ENCODE measurements around the gene FAM227B. TPM values are rescaled to one million over a fixed set of nuclear protein-coding genes. Genes with fewer than 3 reads are reported as not detected.

Gene FAM227B
- total RNA-seq, 1 donor: 5.6 TPM

- TF ChIP-seq CTCF (IDR thresholded peaks at IDR 0.05; ENCODE audit: insufficient read depth, low read length): no peak
- DNase-seq (ENCODE audit: low read depth): no peak
Measured at GRCh38 chr15:49330166-49330565, 290.5 kb downstream of the FAM227B start.

GRCh38 chr15:49328941-49329340 lies 291.7 kb downstream of the FAM227B start:
- no peak for DNase-seq (ENCODE audit: low read depth)
- TF ChIP-seq CTCF (IDR thresholded peaks at IDR 0.05; ENCODE audit: insufficient read depth, low read length): no peak
- H3K4me3 ChIP-seq (ENCODE audit: low read depth, low read length): no peak overlapping the region

More at GRCh38 chr15:49330166-49330565, 290.5 kb downstream of the FAM227B start:
- H3K4me3 ChIP-seq (ENCODE audit: low read depth, low read length): no peak overlapping the region

- TF ChIP-seq CTCF (IDR thresholded peaks at IDR 0.05; ENCODE audit: insufficient read depth, low read length): no peak
- no peak for DNase-seq (ENCODE audit: low read depth)
- H3K4me3 ChIP-seq (ENCODE audit: low read depth, low read length): no peak overlapping the region
Measured at GRCh38 chr15:49327927-49328326, 292.7 kb downstream of the FAM227B start.

GRCh38 chr15:49323207-49323606 lies 297.4 kb downstream of the FAM227B start:
- TF ChIP-seq CTCF (IDR thresholded peaks at IDR 0.05; ENCODE audit: insufficient read depth, low read length): no peak
- no peak for DNase-seq (ENCODE audit: low read depth)
- H3K4me3 ChIP-seq (ENCODE audit: low read depth, low read length): no peak overlapping the region

- DNase-seq (ENCODE audit: low read depth): no peak
- H3K4me3 ChIP-seq (ENCODE audit: low read depth, low read length): no peak overlapping the region
- no peak for TF ChIP-seq CTCF (IDR thresholded peaks at IDR 0.05; ENCODE audit: insufficient read depth, low read length)
Measured at GRCh38 chr15:49320351-49320750, 300.3 kb downstream of the FAM227B start.

GRCh38 chr15:49315391-49315823 lies 305.2 kb downstream of the FAM227B start:
- TF ChIP-seq CTCF (IDR thresholded peaks at IDR 0.05; ENCODE audit: insufficient read depth, low read length): no peak
- no peak overlapping the region for H3K4me3 ChIP-seq (ENCODE audit: low read depth, low read length)
- peak; percentile 37 for DNase-seq (ENCODE audit: low read depth)

- TF ChIP-seq CTCF (IDR thresholded peaks at IDR 0.05; ENCODE audit: insufficient read depth, low read length): no peak
- H3K4me3 ChIP-seq (ENCODE audit: low read depth, low read length): no peak overlapping the region
- no peak for DNase-seq (ENCODE audit: low read depth)
Measured at GRCh38 chr15:49314716-49315115, 305.9 kb downstream of the FAM227B start.

Data from fibroblast of the aortic adventitia (primary cell).